Vagina (tissue), 2 donors: ENCODE data around the gene LAT.

ENCODE experiments used
- CTCF ChIP-seq, 3 experiments: fragments of 450-650 bp in 2 of 3; fragments of 200-600 bp in 1 of 3; sonication (generic) in 1 of 3; IDR thresholded peaks; one replicate each; pipeline ENCODE4 v1.5.1; 2017 to 2019; ENCODE audit warnings: antibody characterized with exemption in 3 of 3, mild to moderate bottlenecking in 2 of 3, moderate library complexity in 2 of 3
- POLR2A ChIP-seq, 2 donors: fragments of 450-650 bp; IDR thresholded peaks; one replicate each; pipeline ENCODE4 v1.6.1; 2017; ENCODE audit warnings: antibody characterized with exemption in 2 of 2, mild to moderate bottlenecking in 2 of 2, moderate library complexity in 2 of 2
- POLR2AphosphoS5 ChIP-seq, 2 donors: sonication (generic); formaldehyde crosslinking; IDR thresholded peaks; one replicate each; pipeline ENCODE4 v1.9.0; 2017; ENCODE audit warnings: antibody characterized with exemption in 2 of 2, mild to moderate bottlenecking in 2 of 2, low read depth in 1 of 2; ENCODE audit not compliant: insufficient read depth in 1 of 2

- no peak for TF ChIP-seq CTCF (IDR thresholded peaks at IDR 0.05)
- TF ChIP-seq POLR2A (IDR thresholded peaks at IDR 0.05) = no peak
- no peak for TF ChIP-seq POLR2AphosphoS5 (IDR thresholded peaks at IDR 0.05; ENCODE audit: insufficient read depth in 1 of 2, low read depth in 1 of 2)
Measured at GRCh38 chr16:28958216-28958615, 26.6 kb upstream of the LAT start.
